DOHH2 (cell line): ENCODE data around the gene TBPL1.

ENCODE experiments used
- CTCF ChIP-seq: fragments of 200-600 bp; sonication (generic); IDR thresholded peaks from one replicate; pipeline ENCODE4 v1.5.1; 2014; ENCODE audit warnings: antibody characterized with exemption, mild to moderate bottlenecking, low read depth, low read length; ENCODE audit not compliant: poor library complexity, severe bottlenecking
- EZH2phosphoT487 ChIP-seq: fragments of 200-600 bp; sonication (generic); IDR thresholded peaks from 2 replicates; pipeline ENCODE4 v1.6.1; 2017; ENCODE audit warnings: borderline replicate concordance, mild to moderate bottlenecking, antibody characterized with exemption, low read length, moderate library complexity, mixed read lengths

GRCh38 chr6:133938533-133938932 lies 14.5 kb upstream of the TBPL1 start:
- TF ChIP-seq CTCF (no peak), EZH2phosphoT487 (no peak)
